CD1c-positive myeloid dendritic cell (primary cell): ENCODE results near the gene PLEKHM1.
"Not testable (repeated sequence)": the region's sequence is repeated elsewhere in the genome, so short reads cannot be mapped to it uniquely, and the experiment has no call there.

Experiments
- DNase-seq: peaks from one replicate; pipeline ENCODE4 v3.0.0-alpha.2; 2016; ENCODE audit errors: extremely low spot score

PLEKHM1 gene

DNA sequence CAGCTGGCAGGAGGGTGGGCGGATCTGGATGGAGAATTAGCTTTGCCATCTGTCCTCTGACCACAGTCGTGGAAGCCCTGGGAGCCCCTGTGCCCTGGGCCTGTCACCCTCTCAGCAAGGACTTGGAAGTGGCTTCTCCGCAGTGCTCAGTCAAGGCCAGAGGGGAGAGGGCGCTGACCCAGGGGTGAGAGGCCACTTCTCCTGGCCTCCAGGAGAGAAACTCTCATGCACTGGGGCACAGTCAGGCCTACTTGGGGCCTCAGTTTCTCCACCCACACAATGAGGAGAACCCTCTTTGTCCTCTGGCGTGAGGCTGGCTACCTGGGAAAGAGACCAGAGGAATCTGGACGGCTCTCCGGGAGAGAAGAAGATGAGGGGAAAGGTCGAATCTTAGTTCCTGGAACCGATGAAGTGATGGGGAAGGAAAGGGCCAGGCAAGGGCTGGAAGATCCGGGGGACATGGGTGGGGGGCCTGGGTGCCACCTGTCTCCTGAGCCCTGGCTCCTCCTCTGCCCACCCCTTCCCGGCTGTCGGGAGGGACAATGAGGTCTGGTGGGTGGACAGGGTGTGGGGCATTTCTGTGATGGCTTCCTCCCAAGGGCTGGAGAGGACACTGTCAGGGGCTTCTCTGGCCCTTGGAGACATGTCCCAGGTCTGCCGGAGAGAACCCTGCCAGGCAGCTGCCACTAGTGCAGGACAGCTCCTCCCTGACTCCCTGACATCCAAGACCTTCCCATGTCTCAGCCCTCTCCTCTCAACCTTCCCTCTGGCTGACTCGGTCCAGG is 48.8 kb downstream of the PLEKHM1 start:
- DNase-seq, result no peak

DNA sequence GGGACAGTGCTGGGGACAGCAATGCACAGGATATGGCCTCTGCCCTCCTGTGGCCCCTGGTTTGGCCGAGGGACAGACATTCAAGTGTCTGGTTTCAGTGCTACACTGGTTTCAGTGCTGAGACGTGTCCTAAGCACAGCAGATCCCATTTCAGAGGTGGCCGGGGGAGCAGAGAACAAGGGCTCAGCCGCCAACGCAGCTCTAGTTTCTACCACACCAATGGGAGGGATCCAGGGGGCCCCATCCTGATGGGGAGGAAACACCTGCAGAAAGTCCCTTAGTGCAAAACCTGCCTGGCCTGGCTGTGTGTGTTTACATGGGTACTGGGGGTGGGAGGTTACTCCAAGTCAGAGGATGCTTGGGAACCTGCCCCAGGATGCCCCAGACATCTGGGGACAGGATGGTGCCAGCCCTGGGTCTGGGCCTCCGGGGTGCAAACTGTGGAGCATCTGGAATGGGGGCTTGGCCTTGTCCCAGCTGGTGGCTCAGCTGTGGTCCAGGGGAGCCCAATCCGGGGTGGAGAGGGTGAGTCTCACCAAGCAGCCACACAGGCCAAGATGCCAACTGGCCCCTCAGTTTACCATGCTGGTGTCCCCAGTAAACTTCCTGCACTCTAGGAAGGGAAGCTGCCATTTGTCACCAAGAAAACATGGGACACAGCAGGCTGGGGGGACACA is 49.5 kb downstream of the PLEKHM1 start:
- DNase-seq, result not testable (repeated sequence)

DNA sequence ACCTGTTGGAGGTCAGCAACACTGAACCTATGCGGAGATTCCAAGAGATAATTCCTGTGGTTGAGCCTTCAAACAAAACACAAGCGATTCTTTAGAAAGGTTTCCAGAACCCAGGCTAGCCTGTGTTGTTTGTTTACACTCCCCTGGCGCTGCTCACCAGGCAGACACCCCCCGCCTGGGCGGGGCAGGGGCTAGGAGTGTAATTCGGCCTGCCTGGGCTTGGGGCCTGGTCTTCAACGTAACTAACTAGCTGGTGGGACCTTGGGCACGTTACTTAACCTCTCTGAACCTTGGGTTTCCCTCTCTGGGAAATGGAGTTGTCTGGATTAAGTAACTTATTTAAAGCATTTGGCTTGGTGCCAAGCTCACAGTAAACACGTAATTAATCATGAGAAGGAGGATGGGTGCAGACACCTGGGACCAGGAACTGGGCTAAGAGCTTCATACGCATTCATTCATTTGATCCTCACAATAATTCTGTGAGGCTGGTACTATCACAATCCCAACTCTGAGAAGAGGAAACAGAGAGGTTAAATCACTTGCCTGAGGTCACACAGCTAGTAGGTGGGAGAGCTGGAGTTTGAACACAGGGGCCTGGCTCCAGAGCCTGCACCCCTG is 50.3 kb downstream of the PLEKHM1 start:
- no peak for DNase-seq

DNA sequence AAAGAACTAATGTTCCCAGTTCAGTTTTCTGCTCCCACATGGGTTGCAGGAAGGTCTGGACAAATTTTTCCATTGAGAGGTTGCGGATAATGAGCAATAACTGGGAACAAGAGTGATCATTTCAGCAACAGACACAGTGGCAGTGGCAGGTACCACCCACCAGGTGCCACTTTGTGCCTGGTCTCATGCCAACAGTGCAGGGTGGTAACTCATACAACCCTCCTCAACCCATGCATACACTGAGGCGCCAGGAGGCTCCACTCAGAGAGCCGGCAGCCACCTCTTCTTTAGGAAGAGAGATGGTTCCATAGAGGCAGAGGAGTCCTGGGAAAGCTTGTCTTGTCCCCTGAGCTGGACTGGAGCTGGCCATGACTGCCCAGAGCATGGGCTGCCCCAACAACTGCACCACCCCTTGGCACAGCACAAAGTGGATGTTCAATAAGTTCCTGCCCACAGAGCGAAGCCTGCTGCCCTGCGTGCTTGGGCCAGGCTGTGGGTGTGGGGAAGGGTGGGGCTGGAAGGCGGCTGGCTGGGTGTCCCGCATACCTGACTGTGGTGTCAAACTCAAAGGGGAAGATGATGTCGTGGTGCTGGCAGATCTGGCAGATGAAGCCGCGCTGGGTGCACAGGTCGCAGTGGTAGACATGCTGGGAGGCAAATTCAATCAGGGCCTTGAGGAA is 51.5 kb downstream of the PLEKHM1 start:
- DNase-seq, result no peak

DNA sequence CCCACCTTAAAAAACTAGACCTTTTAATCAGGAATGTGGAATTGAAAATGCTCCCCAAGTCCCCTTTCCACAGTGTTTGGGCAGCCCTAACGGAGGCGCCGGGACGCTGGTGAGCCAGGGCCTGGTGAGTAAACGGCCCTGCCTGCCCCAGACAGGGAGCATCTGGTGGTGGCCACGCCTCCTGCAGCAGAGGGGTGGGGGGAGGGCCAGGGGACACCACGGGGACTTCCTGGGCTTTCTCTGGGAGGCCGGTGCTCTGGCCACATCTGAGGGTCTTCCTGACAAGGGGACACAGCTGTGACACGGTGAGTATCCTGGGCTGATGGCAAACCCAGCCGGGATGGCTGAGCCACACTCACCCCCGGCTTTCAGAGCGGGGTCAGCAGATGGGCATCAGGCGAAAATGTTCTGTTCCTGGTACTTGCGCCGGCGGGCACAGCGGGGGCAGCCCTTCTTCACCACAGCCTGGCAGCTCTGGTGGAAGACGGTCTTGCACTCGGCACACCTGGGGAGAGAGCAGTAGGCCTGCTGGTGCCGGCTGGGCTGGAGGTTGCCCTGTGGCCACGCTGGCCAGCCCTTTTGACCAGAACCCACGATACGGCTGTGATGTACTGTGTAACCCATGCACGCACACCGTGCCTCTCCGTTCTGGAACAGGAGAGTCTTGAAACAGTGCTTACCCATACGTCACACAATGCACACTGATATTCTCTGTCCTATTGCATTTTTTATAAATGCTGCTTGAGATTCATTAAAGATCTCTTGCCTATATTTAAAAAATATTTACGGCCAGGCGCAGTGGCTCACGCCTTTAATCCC is 52.8 kb downstream of the PLEKHM1 start:
- no peak for DNase-seq

DNA sequence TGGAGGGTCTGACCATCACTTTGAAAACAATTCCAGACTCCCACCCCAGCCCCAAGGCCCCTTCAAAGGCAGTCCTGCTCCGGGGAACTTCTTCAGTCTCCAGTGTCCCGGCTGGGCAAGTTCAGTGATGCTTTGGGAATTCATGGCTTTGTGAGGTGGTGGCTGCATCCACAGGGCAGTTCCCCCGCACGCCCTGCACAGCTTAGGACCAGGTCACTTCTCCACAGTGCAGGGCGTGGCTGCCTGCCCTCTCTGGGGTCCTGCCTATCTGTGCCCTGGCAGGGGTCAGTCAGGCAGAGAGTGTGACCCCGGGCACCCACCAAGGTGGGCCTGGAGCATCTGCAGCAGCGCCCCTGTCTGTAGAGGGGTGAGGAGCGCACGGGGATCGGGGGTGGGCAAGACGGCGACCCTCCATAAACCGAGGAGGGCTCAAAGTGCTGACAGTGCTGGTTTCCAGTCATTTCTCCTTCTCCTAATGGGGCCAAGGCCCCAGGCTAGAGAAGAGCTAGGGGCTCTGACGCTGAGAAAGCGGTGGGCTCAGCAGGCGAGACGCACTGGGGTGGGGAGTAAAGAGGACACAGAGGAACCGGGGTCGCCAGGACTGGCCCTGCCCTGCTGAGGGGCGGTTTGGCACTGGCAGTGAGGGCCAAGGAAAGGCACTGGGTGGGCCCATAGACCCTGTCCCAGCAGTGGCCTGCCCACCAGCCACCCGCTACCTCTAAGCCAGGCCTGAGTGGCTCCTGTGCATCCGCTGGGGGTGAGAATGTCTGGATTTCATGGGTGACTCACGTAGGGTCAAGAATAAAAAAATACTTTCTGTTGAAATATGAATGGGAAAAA is 53.7 kb downstream of the PLEKHM1 start:
- DNase-seq, result no peak

DNA sequence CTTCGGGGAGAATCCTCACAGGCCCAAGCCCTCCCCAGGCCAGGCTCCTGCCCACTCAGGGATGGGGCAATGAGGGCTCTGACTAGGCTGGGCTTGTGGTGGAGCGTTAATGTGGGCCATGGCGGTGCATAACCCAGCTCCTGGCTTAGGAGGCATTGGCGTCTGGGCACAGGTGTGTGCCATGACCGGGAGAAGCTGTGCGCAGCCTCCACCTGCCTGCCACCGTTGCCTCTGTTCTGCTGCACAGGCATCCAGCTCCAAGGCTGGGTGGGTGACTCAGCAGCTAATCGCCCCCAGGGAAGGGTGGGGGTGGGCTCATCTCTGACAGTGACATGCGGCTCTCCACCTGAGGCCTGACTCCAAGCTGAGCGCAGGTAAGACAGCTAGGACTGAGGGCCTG is 54.4 kb downstream of the PLEKHM1 start:
- DNase-seq, result no peak

DNA sequence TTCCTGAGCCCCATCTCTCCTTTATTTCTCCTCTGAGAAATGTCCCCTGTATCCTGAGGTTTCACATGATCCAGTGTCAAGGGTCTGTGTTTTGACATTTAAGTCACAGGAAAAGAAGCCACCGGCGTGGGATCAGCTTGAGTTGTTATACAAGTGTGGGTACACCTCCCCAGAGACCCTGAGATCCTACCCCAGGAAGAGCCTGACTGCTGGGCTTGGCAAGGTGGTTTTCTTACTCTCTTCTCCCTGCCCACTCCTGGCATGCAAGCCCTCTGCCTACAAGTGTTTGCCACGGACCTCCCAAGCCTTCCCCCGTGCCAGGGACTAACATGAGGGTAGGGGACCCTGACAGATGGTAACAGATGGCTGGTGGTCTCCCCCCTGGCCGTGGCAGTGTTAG is 55.0 kb downstream of the PLEKHM1 start:
- no peak for DNase-seq

DNA sequence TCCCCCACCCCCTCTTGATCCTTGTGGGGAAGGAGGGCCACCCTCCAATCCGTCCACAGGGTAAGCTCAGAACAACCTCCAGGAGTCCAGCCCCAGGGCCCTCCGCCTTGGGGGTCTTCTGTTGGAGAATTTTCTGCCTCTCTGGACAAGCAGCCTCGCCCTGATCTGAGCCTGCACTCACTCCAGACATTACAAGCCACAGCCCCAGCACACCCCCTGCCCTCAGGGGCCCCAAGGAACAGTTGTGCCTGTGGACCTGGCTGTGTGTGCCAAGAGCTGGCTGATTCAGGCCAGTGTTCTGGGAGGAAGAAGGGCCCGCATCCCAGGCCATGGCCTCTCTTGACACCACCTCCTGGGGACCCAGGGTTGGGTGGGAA is 57.4 kb downstream of the PLEKHM1 start:
- no peak for DNase-seq

DNA sequence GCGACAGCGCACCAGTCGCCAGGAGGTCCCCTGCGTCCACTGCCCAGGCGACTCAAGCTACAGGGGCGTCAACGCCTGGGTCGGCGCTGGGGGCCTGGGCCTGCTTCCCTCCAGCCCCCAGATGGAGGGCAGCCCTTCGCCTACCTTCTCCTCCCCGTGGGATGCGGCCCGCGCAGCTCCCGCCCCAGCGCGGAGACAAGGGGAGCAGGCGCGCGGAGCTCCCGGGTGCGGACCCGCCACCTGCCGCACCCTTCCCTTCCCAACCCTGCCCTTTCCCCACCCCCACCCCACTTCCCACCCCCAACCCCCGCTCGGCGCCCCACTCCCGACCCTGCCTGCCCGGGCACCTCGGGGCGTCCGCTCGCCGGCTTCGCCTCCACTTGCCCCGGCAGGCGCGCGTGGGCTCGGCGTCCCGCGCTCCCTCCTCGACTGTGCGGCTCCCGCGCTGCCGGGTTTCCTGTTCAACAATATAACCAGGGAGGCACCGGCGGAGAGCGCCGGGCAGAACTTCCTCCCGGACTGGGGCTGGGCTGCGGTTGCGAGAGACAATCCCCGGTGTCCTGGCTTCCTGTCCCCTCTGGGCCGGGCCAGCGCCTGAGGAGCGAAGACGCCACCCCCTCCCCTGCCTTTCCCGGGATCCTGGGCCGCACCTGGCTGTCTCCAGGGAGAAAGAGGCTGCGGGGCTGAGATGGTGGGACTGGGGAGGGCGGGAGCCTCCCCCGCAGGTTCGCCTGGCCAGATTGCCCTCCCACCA is 57.9 kb downstream of the PLEKHM1 start, which contains the start of gene ARHGAP27:
TSS of gene ARHGAP27 (minus strand) at position 466 of the 754 bp plus-strand sequence. CDS start 2,591 bp downstream, outside the sequence.
- DNase-seq, result peak; percentile 79

DNA sequence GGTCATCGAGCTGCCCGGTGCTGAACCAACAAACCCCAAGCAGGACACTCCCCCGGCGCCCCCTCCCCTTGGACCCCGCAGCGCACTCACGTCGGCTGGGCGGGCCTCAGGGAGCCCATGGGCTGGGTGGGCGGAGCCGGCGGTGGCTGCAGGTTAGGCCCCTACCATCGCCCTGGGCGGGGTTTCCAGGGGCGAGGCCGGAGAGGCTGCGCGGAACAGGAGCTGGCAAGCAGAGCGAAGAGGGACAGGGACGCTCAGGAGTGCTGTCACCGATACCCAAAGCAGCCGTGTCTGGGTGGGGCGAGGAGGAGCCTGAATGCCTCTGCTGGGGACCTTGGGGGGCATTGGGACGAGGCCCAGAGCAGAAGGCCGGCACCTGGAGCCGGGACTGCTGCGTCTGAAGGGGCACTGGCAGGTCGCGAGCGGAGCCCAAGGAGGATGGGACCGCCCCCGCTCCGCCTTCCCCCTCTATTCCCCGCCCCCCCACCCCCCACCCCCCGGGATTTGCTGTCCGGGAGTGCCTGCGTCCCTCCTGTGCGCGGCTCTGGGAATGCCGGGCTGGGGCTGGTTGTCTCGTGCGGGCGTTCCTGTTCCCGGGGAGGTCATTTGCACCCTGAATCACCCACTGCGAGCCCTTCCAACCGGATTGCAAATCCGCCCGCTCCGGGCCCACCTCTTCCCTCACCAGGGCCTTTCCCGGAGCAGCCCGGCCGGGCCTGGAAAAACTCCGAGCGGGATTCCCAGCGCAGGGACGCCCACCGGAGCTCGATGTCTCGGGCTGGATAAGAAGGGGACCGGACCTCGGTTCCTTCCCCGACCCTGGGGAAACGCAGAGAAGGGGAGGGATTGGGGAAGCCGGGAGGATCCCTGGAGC is 58.8 kb downstream of the PLEKHM1 start:
- DNase-seq, result peak; percentile 61

DNA sequence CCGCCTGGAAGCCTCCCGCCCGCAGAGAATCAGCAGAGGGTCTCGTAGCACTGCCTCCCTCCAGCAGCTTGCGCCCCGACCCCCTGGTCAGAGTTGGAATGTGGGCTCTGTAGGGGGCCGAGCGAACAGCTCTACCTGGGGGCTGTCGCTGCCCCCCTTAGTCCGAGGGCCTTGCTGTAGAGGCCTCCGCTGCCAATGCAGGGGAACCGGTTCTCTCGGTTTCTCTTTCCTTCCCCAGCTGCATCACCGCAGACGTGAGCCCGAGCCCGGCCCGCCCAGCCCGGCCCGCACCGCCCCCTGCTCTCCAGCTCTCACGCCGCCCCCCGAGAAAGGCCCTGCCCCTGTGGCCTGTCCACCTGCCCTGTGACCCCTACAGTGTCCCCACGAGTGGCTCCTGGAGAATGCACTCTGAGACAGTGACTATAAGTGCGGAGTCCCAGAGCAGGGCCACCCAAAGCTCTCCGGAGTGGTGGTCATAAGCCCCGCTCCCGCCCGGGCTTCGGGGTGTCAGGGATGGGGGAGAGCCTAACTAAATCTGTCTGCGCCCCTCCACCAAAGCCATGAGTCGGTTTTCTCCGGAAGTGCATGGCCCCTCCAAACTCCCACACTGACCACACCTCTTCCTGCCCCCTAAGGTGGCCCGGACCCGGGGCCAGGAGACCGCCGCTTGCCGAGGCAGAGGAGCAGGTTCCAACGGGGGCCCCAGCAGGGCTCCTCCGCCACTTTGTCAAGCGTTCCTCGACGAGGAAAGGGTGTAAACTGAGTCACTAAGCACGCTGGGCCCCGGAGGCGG is 59.6 kb downstream of the PLEKHM1 start:
- DNase-seq, result peak; percentile 46

DNA sequence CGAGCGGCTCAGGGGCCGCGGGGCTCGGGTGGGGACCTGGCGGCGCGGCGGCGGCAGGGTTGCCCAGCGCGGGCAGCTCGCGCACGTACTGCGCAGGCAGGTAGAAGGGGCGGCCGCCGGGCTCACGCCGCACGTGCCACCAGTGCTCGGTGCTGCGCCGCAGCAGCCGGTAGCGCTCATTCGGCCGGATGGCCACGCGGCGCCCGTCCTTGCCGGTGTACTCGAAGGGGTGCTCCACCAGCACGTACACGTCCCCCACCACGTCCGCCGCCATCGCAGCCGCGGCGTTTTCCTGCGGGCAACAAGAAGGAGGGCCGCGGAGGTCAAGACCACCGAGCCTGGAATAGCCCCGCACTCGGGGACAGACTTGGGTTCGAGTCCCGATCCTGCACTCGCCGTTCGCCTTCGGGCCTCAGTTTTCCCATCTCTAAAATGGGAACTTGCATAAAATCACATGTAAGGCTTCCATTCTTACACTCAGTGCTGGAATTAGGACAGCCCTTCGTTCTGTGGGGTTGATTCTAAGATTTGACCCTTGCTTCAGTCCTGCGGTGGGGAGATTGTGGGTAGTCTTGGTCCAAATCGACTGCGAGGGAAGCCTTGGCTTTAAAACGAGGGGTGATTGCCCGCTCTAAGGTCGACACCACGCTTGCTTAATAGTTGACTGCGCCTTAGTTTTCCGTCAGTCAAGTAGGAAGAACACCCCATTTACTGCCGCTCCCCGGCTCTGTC is 60.3 kb downstream of the PLEKHM1 start:
- DNase-seq, result no peak

DNA sequence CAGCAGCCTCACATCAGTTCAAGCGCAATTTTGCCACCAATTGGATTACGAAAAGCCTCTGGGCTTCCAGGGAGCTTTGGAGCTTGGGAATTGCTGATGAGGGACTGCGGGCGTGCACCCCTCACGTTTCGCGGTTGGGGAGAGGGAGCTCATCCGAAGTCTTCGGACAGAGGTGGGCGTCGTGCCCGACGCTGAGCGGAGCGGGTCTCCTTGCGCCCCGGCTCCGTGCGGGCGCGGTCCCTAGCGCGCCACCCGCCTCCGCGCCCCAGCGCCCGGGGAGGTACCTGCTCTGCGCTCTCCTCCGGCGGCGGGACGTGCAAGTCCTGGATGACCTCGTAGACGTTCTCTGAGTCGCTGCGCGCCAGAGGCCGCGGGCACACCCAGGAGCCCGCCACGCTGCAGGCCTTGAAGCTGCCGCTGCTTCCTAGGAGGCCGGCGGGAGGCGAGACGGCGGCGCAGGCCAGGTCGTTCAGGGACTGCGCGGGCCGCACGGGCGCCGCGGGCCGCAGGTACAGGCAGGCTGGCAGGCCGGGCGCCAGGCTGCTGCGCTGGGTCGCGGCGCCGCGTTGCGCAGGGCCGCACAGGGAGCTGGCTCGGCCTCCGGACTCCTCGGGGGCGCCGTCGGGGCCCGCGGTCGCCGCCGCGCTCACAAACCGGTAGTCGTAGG is 61.0 kb downstream of the PLEKHM1 start:
- DNase-seq, result no peak

DNA sequence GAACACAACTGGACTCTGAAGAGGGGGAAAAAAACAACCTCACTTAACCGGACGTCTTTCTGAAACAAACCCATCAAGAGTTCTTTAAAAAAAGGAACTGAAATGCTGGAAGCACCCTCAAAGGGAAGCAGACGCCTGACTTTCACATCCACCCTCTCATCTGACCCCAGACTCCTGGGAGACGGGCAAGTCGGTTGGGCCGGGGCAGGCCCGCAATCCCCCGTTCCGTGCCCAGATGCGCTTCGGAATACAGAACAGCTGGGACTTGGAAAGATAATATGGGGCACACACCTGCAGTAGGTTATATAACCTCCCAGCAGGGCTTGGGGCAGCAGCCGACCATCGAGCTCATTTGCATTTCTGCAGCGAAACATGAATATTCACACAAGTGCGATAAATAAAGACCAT is 61.6 kb downstream of the PLEKHM1 start:
- DNase-seq, result peak; percentile 84

DNA sequence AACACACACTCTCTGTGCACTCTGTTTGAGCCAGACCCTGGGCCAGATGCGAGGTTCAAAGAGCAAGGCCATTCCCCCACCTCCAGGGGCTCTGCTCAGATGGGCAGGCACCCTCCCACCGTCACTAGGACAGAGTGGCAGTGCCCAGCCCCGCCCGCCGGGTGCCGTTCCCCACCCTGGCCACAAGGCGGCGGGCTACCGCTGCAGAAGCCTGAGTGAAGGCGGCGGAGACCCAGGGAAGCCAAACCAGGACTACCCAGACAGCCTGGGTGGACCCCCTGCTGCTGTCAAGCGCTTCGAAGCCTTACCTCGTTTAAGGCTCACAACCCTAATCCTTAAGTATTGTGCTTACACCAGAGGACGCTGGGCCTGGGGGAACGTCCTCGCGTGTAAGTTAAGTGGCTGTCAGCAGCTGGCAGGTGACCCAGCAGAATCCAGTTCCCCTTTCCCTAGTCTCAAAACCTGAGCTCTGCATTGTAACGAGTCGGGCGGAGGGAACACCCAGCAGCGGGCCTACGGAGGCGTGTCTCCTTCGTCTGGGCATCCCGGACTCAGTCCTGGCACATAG is 62.4 kb downstream of the PLEKHM1 start:
- DNase-seq, result peak; percentile 88
